Esophagus squamous epithelium (tissue), 4 donors: ENCODE results near the gene PPA1.

Source experiments
- POLR2A ChIP-seq, 4 donors: fragments of 450-650 bp; IDR thresholded peaks; one replicate each; pipeline ENCODE4 v1.6.1; 2017; ENCODE audit warnings: antibody characterized with exemption in 4 of 4, mild to moderate bottlenecking in 4 of 4, moderate library complexity in 3 of 4
- TF ChIP-seq, protein P1 (sequence below), 6 experiments: fragments of 450-650 bp in 4 of 6; fragments of 200-600 bp in 2 of 6; sonication (generic) in 2 of 6; IDR thresholded peaks; one replicate each; pipeline ENCODE4 v1.5.1; 2016 to 2019; ENCODE audit warnings: antibody characterized with exemption in 6 of 6, mild to moderate bottlenecking in 4 of 6, moderate library complexity in 4 of 6

DNA sequence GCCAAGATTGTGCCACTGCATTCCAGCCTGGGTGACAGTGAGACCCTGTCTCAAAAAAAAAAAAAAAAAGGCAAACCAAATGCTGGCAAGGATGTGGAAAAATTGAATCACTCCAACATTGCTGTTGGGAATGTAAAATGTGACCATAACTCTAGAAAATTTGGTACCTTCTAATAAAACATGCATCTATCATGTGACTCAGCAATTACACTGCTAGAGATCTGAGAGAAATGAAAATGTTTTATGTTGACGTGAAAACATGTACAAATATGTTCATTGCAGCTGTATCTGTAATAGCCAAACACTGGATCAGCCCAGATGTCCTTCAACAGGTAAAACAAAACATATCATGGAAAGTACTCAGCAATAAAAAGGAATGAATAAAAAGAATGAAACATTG is 32.1 kb downstream of the PPA1 start:
- TF ChIP-seq POLR2A (IDR thresholded peaks at IDR 0.05), result no peak
- TF ChIP-seq, protein P1, sequence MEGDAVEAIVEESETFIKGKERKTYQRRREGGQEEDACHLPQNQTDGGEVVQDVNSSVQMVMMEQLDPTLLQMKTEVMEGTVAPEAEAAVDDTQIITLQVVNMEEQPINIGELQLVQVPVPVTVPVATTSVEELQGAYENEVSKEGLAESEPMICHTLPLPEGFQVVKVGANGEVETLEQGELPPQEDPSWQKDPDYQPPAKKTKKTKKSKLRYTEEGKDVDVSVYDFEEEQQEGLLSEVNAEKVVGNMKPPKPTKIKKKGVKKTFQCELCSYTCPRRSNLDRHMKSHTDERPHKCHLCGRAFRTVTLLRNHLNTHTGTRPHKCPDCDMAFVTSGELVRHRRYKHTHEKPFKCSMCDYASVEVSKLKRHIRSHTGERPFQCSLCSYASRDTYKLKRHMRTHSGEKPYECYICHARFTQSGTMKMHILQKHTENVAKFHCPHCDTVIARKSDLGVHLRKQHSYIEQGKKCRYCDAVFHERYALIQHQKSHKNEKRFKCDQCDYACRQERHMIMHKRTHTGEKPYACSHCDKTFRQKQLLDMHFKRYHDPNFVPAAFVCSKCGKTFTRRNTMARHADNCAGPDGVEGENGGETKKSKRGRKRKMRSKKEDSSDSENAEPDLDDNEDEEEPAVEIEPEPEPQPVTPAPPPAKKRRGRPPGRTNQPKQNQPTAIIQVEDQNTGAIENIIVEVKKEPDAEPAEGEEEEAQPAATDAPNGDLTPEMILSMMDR (IDR thresholded peaks at IDR 0.05), result no peak
